ENCODE measurements around the gene GPR15.

Gene GPR15

GRCh38 chr3:98528474-98529346 is 3.1 kb upstream of the GPR15 start:
- TF ChIP-seq CTCF (IDR thresholded peaks at IDR 0.05; ENCODE audit: borderline replicate concordance, control extremely low read depth, extremely low read depth, insufficient read depth, missing control alignments), result no peak
- in situ Hi-C loops (cut with MboI; ENCODE audit: low sequenced_read_pairs, unreplicated experiment), result no loop called here
- no peak for DNase-seq (ENCODE audit: low spot score)

- no peak for TF ChIP-seq CTCF (IDR thresholded peaks at IDR 0.05; ENCODE audit: borderline replicate concordance, control extremely low read depth, extremely low read depth, insufficient read depth, missing control alignments)
- no peak for DNase-seq (ENCODE audit: low spot score)
- in situ Hi-C loops (cut with MboI; ENCODE audit: low sequenced_read_pairs, unreplicated experiment), result no loop called here
These were observed 1.8 kb upstream of the GPR15 start for GRCh38 chr3:98529856-98530459.

GRCh38 chr3:98530676-98531075 is 1.1 kb upstream of the GPR15 start:
- TF ChIP-seq CTCF (IDR thresholded peaks at IDR 0.05; ENCODE audit: borderline replicate concordance, control extremely low read depth, extremely low read depth, insufficient read depth, missing control alignments), result no peak
- in situ Hi-C loops (cut with MboI; ENCODE audit: low sequenced_read_pairs, unreplicated experiment), result no loop called here
- no peak for DNase-seq (ENCODE audit: low spot score)

- DNase-seq (ENCODE audit: low spot score), result no peak
- in situ Hi-C loops (cut with MboI; ENCODE audit: low sequenced_read_pairs, unreplicated experiment), result no loop called here
These were observed 478 bp downstream of the GPR15 start for GRCh38 chr3:98532275-98532637.

GRCh38 chr3:98532709-98533571 is 1.2 kb downstream of the GPR15 start:
- TF ChIP-seq CTCF (IDR thresholded peaks at IDR 0.05; ENCODE audit: borderline replicate concordance, control extremely low read depth, extremely low read depth, insufficient read depth, missing control alignments), result no peak
- no peak for DNase-seq (ENCODE audit: low spot score)
- in situ Hi-C loops (cut with MboI; ENCODE audit: low sequenced_read_pairs, unreplicated experiment), result no loop called here

More at GRCh38 chr3:98532275-98532637, 478 bp downstream of the GPR15 start:
- no peak for TF ChIP-seq CTCF (IDR thresholded peaks at IDR 0.05; ENCODE audit: borderline replicate concordance, control extremely low read depth, extremely low read depth, insufficient read depth, missing control alignments)

- TF ChIP-seq CTCF (IDR thresholded peaks at IDR 0.05; ENCODE audit: borderline replicate concordance, control extremely low read depth, extremely low read depth, insufficient read depth, missing control alignments), result no peak
- in situ Hi-C loops (cut with MboI; ENCODE audit: low sequenced_read_pairs, unreplicated experiment), result no loop called here
- DNase-seq (ENCODE audit: low spot score), result no peak
These were observed 2.4 kb downstream of the GPR15 start for GRCh38 chr3:98534168-98534567.

Data from GM13976 (cell line).